ENCODE measurements around the gene CHD6. TPM values are rescaled to one million over a fixed set of nuclear protein-coding genes. Genes with fewer than 3 reads are reported as not detected.

Gene CHD6
- polyA plus RNA-seq, 1 donor (not counting 4 experiments of a cell fraction or from before 2014, with no cell fraction given): 6.8 TPM

DNA sequence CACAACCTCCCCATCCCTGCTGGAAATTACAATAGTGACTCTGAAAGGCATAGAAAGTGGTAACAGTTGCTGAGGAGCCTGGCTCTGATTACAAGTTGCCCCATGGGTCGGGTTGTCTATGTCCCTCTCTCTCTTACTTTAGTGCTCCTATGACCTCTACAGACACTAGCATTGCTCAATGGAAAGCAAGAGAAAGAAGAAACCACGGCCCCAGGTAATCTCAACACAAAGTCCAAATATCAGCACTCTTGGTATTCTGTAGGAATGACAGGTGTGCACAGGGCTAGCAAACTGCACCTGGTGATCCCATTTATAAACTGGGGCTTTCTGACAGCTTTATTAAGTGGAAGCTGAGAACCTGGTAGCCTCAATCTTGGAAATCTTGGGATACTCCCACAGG, 171.2 kb downstream of the CHD6 start:
- H3K4me2 ChIP-seq (ENCODE audit: control insufficient read depth, extremely low read depth, insufficient read depth, low read depth, low read length): no peak overlapping the region
- H3K36me3 ChIP-seq (ENCODE audit: control insufficient read depth in 2 of 2, extremely low read depth in 1 of 2, insufficient read depth in 2 of 2, low read length in 2 of 2): peaks cover 10 to 19% of the 10 kb centered on the region in 2 experiments
- no peak for DNase-seq (ENCODE audit: low read depth, low spot score)
- H3K9me3 ChIP-seq (ENCODE audit: control insufficient read depth, low read depth, low read length): no peaks in the 10 kb centered on the region
- H3K4me3 ChIP-seq (ENCODE audit: control insufficient read depth in 2 of 3, extremely low read depth in 1 of 3, insufficient read depth in 2 of 3, low read depth in 1 of 3, low read length in 3 of 3): no peak overlapping the region
- no peak overlapping the region for H2AFZ ChIP-seq (ENCODE audit: control insufficient read depth, low read length)
- no peak for FAIRE-seq
- dilution Hi-C loops (cut with MboI; ENCODE audit: extremely low pct_ligation_motif_present, low sequenced_read_pairs): no loop called here
- no peaks in the 10 kb centered on the region for H3K79me2 ChIP-seq (ENCODE audit: control insufficient read depth, insufficient read depth, low read length)
- no peaks in the 10 kb centered on the region for H4K20me1 ChIP-seq (ENCODE audit: control insufficient read depth, extremely low read depth, insufficient read depth, low read length)
- no peak overlapping the region for H3K9ac ChIP-seq (ENCODE audit: control insufficient read depth, extremely low read depth, insufficient read depth, low read length)
- no peaks in the 10 kb centered on the region for H3K4me1 ChIP-seq (ENCODE audit: control insufficient read depth, extremely low read depth, insufficient read depth, low read length)
- no peak overlapping the region for H3K27ac ChIP-seq (ENCODE audit: control insufficient read depth, insufficient read depth, low read length)
- H3K9me1 ChIP-seq (ENCODE audit: control insufficient read depth, extremely low read depth, insufficient read depth, low read length): no peaks in the 10 kb centered on the region
- no peak for TF ChIP-seq EZH2 (IDR thresholded peaks at IDR 0.05; ENCODE audit: low read length)
- H3K27me3 ChIP-seq (ENCODE audit: control insufficient read depth, extremely low read depth, insufficient read depth, low read length): no peaks in the 10 kb centered on the region

DNA sequence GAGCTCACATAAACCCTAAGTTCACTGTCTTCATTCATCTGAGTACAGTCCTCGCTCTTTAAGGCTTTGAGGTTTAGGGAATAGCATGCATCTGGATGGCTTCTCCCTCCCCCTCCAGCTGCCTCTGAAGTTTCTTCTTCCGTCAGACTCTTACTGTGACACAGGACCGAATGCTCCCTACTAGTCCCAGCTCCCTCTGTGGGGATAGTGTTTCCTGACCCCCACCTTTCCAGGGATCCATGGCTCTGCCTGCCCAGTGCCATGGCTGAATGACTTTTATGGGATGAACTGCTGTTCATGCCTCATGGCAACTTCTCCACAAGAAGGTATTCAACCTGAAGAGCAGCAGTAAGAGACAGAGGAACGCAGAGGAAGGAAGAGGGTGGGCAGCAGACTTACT, 171.7 kb downstream of the CHD6 start:
- no peaks in the 10 kb centered on the region for H3K27me3 ChIP-seq (ENCODE audit: control insufficient read depth, extremely low read depth, insufficient read depth, low read length)
- H3K4me3 ChIP-seq (ENCODE audit: control insufficient read depth in 2 of 3, extremely low read depth in 1 of 3, insufficient read depth in 2 of 3, low read depth in 1 of 3, low read length in 3 of 3): no peak overlapping the region
- H3K27ac ChIP-seq (ENCODE audit: control insufficient read depth, insufficient read depth, low read length): no peak overlapping the region
- no peak for TF ChIP-seq EZH2 (IDR thresholded peaks at IDR 0.05; ENCODE audit: low read length)
- TF ChIP-seq, protein P1, sequence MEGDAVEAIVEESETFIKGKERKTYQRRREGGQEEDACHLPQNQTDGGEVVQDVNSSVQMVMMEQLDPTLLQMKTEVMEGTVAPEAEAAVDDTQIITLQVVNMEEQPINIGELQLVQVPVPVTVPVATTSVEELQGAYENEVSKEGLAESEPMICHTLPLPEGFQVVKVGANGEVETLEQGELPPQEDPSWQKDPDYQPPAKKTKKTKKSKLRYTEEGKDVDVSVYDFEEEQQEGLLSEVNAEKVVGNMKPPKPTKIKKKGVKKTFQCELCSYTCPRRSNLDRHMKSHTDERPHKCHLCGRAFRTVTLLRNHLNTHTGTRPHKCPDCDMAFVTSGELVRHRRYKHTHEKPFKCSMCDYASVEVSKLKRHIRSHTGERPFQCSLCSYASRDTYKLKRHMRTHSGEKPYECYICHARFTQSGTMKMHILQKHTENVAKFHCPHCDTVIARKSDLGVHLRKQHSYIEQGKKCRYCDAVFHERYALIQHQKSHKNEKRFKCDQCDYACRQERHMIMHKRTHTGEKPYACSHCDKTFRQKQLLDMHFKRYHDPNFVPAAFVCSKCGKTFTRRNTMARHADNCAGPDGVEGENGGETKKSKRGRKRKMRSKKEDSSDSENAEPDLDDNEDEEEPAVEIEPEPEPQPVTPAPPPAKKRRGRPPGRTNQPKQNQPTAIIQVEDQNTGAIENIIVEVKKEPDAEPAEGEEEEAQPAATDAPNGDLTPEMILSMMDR (optimal IDR thresholded peaks at IDR 0.05 in 1 of 3, IDR thresholded peaks at IDR 0.05 in 1 of 3, conservative IDR thresholded peaks at IDR 0.05 in 1 of 3; ENCODE audit: extremely low read depth in 1 of 3, insufficient read depth in 2 of 3, low read length in 3 of 3): no peak
- no peak for FAIRE-seq
- H3K4me2 ChIP-seq (ENCODE audit: control insufficient read depth, extremely low read depth, insufficient read depth, low read depth, low read length): no peak overlapping the region
- no peaks in the 10 kb centered on the region for H3K4me1 ChIP-seq (ENCODE audit: control insufficient read depth, extremely low read depth, insufficient read depth, low read length)
- no peaks in the 10 kb centered on the region for H3K9me1 ChIP-seq (ENCODE audit: control insufficient read depth, extremely low read depth, insufficient read depth, low read length)
- H4K20me1 ChIP-seq (ENCODE audit: control insufficient read depth, extremely low read depth, insufficient read depth, low read length): no peaks in the 10 kb centered on the region
- H3K79me2 ChIP-seq (ENCODE audit: control insufficient read depth, insufficient read depth, low read length): no peaks in the 10 kb centered on the region
- H3K36me3 ChIP-seq (ENCODE audit: control insufficient read depth in 2 of 2, extremely low read depth in 1 of 2, insufficient read depth in 2 of 2, low read length in 2 of 2): peaks cover 8 to 19% of the 10 kb centered on the region in 2 experiments
- DNase-seq (ENCODE audit: low read depth, low spot score): no peak
- no peak overlapping the region for H2AFZ ChIP-seq (ENCODE audit: control insufficient read depth, low read length)
- H3K9me3 ChIP-seq (ENCODE audit: control insufficient read depth, low read depth, low read length): no peaks in the 10 kb centered on the region
- H3K9ac ChIP-seq (ENCODE audit: control insufficient read depth, extremely low read depth, insufficient read depth, low read length): no peak overlapping the region
- dilution Hi-C loops (cut with MboI; ENCODE audit: extremely low pct_ligation_motif_present, low sequenced_read_pairs): no loop called here

DNA sequence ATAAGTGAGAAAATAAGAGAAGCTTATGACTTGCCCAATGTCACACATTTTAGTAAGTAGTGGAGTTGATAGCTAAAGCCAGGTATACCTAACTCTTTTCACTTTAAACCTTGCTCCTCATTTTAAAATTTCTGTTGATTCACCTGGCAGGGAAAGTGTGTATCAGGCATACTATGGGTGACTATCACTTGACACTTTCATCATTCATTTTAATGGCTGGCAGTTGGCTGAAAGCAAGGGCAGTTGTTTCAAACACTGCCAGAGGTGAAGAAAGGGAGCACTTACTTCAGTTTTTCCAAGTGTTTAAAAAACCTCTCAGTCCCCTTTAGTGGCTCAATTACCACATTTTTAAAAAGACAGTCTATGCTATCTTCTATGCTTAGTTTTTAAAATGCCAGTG, 173.4 kb downstream of the CHD6 start:
- H3K4me1 ChIP-seq (ENCODE audit: control insufficient read depth, extremely low read depth, insufficient read depth, low read length): no peaks in the 10 kb centered on the region
- H3K9me1 ChIP-seq (ENCODE audit: control insufficient read depth, extremely low read depth, insufficient read depth, low read length): no peaks in the 10 kb centered on the region
- FAIRE-seq (no peak), DNase-seq (ENCODE audit: low read depth, low spot score) (no peak)
- dilution Hi-C loops (cut with MboI; ENCODE audit: extremely low pct_ligation_motif_present, low sequenced_read_pairs): no loop called here
- H3K9ac ChIP-seq (ENCODE audit: control insufficient read depth, extremely low read depth, insufficient read depth, low read length): no peak overlapping the region
- H4K20me1 ChIP-seq (ENCODE audit: control insufficient read depth, extremely low read depth, insufficient read depth, low read length): no peaks in the 10 kb centered on the region
- H3K79me2 ChIP-seq (ENCODE audit: control insufficient read depth, insufficient read depth, low read length): no peaks in the 10 kb centered on the region
- no peaks in the 10 kb centered on the region for H3K9me3 ChIP-seq (ENCODE audit: control insufficient read depth, low read depth, low read length)
- no peaks in the 10 kb centered on the region for H3K27me3 ChIP-seq (ENCODE audit: control insufficient read depth, extremely low read depth, insufficient read depth, low read length)
- peaks cover 6 to 13% of the 10 kb centered on the region in 2 experiments for H3K36me3 ChIP-seq (ENCODE audit: control insufficient read depth in 2 of 2, extremely low read depth in 1 of 2, insufficient read depth in 2 of 2, low read length in 2 of 2)
- H3K4me2 ChIP-seq (ENCODE audit: control insufficient read depth, extremely low read depth, insufficient read depth, low read depth, low read length): no peak overlapping the region
- no peak overlapping the region for H2AFZ ChIP-seq (ENCODE audit: control insufficient read depth, low read length)
- H3K4me3 ChIP-seq (ENCODE audit: control insufficient read depth in 2 of 3, extremely low read depth in 1 of 3, insufficient read depth in 2 of 3, low read depth in 1 of 3, low read length in 3 of 3): no peak overlapping the region
- TF ChIP-seq, protein P1 (optimal IDR thresholded peaks at IDR 0.05 in 1 of 3, IDR thresholded peaks at IDR 0.05 in 1 of 3, conservative IDR thresholded peaks at IDR 0.05 in 1 of 3; ENCODE audit: extremely low read depth in 1 of 3, insufficient read depth in 2 of 3, low read length in 3 of 3): no peak
- no peak for TF ChIP-seq EZH2 (IDR thresholded peaks at IDR 0.05; ENCODE audit: low read length)
- H3K27ac ChIP-seq (ENCODE audit: control insufficient read depth, insufficient read depth, low read length): no peak overlapping the region

All from keratinocyte (primary cell).